GM21723 (cell line): ENCODE measurements around the gene ALDH1A1.
"Not testable (repeated sequence)": the region's sequence is repeated elsewhere in the genome, so short reads cannot be mapped to it uniquely, and the experiment has no call there.

ENCODE experiments used
- ATAC-seq: cut with Tn5 transposase; IDR thresholded peaks from one replicate; pipeline ENCODE4 v1.9.1; 2021; ENCODE audit warnings: mild to moderate bottlenecking, moderate library complexity; ENCODE audit not compliant: unreplicated experiment

ALDH1A1 gene

DNA sequence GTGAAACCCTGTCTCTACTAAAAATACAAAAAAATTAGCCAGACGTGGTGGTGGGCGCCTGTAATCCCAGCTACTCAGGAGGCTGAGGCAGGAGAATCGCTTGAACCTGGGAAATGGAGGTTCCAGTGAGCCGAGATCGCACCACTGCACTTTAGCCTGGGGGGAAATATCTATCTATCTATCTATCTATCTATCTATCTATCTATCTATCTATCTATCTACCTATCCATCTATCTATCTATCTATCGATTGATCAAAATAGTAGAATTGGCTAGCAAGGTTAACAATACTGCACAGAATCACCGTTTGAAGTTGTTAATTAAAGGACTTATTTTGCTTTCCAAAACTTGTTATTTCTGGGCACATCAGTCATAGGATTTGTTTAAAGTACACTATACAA lies 90.1 kb downstream of the ALDH1A1 start:
- ATAC-seq, result not testable (repeated sequence)

DNA sequence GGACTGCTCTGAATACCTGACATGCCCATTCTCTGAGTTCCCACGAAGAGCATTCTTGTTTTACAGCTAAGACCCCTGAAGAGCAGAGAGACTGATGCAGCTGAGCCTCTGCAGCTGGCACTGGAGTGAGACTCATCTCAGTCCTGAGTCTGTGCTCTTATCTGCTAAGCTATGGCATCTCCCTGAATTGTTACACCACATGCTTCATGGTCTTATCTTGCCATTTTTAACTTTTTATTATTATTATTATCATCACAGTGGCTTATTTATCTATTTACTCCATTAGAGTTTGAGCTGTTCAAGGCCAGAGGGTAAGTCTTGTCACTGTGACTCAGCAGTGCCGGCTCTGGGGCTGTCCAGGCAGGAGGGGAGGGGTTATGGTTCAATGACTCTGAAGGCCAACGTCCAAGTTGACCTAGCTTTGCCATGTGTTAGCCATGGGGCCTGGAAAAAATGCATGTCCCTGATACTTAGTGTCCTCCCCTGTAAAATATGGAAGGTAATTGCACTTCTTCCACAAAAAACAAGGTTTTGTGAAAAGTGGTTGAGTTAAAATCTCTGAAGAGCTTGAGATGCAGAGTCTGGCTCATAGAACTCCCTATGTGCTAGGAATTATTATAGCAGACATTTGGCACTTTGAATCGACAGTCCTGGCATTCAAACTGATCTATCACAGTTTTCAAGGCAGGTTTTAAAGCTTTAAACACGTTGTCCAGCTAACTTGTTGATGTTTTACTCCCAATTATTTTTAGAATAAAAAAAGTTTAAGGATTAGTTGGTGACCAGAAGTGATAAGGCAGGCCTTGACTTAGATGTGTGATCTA lies 94.6 kb downstream of the ALDH1A1 start:
- no peak for ATAC-seq

DNA sequence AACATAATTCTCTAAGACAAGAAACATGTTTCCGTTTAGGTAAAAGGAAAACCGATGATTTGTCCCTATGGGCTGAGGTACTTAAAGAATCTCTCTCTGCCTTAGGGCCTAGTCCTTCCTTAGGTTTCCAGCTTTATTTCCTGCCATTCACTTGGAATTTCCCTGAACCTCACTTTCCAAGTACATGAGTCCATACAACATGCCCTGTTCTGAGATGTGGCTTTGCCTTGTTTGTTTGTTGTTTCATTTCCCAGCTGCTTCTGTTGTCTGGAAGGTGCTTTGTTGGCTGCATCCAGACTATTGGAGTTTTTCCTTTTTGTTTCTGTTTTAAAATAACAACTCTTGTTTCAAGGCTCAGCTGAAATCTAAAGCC lies 95.2 kb downstream of the ALDH1A1 start:
- ATAC-seq, result no peak

DNA sequence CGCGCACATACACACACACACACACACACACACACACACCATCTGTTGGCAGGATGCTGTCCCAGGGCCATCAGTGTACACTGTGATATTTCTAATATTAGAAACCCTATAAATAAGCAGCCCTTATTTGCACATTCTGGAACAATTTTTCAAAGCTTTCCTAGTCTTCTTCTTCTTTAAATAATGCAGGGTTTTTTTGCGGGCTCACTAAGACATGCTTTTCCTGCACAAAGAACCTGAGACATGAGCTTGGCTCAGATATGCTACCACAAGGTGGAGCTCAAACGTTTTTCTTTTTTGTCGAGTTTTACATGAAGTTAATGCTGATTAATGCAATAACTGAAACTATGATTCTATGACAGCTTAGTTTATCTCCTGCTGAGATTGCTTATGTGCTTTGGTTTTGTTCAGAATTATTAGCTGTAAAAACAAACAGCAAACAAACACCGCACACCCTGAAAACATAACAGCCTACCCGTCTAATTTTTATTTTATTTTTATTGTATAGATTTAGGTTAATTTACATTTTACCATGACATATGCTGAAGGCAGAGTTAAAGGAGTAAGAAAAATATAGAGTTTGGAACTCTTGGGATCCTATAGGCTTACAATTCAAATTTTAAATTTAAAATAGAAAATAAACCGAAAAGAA lies 95.8 kb downstream of the ALDH1A1 start:
- ATAC-seq, result no peak

DNA sequence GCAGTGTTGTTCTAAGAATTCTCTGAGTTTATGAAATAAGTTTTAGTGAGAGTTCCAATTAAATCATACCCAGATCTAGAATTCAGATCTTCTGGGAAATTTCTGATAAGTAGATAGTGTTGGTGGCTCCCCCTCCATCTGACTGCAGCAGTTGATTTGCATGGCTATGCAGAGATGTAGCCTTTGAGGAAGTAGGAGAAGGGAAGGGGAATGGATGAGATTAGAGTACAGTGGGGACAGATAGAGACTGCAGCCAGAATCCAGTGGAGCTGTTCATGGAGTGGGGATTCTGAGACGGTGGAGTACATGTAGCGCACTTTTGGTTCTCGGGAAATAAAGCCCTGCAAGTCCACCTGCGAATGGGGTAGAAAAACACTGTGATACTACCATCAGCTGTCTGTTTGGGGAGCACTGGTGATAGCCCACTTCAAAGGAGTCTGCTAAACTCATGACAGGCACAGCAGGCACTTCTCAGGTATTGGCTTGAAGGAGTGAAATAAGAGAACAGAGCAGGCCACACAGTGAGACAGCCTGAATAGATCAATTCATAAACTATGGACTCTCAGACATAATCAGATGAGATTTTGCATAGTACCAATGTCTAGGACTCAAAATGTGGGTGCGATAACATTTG lies 96.8 kb downstream of the ALDH1A1 start:
- no peak for ATAC-seq

DNA sequence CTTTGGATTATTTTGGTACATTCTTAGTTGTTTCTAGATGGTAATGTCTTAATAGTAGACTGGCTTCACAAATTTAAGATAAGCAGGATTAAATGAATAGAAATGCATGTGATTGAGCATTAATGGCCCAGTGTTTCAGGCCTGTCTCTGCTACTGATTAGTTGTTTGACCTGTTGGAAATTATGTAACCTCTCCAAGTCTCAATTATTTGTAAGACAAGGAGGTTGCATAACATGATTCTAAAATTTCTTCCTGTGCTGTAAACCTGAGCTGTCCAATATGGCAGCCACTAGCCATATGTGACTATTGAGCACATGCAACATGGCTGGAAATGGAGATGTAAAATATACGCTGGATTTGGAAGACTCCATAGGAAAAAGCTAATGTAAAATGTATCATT lies 97.5 kb downstream of the ALDH1A1 start:
- no peak for ATAC-seq
